K562 (cell line): Measurements from ENCODE around the gene DMD. TPM values are rescaled to one million over a fixed set of nuclear protein-coding genes. Genes with fewer than 3 reads are reported as not detected.

Experiments used
- ATAC-seq: fragments of 200-7000 bp; cut with Tn5 transposase; 3 replicates; pipeline ENCODE4 v1.9.1; 2020; ENCODE audit warnings: moderate library complexity
- BruUV-seq: library from RNA; stranded (reverse); fragments of 400-500 nt; replicated peaks from 2 replicates; lab custom pipeline; 2021; lab: Mats Ljungman, UMichigan
- CTCF ChIA-PET: fragments of 300-600 bp; formaldehyde crosslinking; extraction: SDS; loops from one replicate; lab custom pipeline; 2021; ENCODE audit warnings: low intra/inter-chr PET ratio; lab: Yijun Ruan, JAX
- POLR2A ChIA-PET: fragments of 300-600, 350-650 bp; sonication (Branson Sonifier 250); formaldehyde crosslinking; extraction: SDS; loops from one replicate; lab custom pipeline; 2021; ENCODE audit warnings: antibody characterized with exemption, inconsistent platforms; lab: Yijun Ruan, JAX
- DNase-seq, 4 experiments: peaks; one replicate each; pipeline versions ENCODE4 v3.0.0 to v3.0.0-alpha.2; 2011 to 2018; ENCODE audit warnings: low spot score in 3 of 4, mixed read lengths in 3 of 4; ENCODE audit errors: extremely low read depth in 1 of 4
- FAIRE-seq: peaks from 2 replicates; lab custom pipeline; 2011; peaks lifted over from hg19 to GRCh38; lab: Jason Lieb, UNC
- H2AFZ ChIP-seq: 2 replicates; pipeline ENCODE4 v1.6.0; 2011; ENCODE audit warnings: low read depth, low read length, control low read depth, inconsistent platforms
- H3K27ac ChIP-seq: fragments of 200-600 bp; 3 replicates; pipeline ENCODE4 v1.8.0; 2011; ENCODE audit warnings: low read depth, mild to moderate bottlenecking, control low read depth, inconsistent platforms, low read length, moderate library complexity, mixed read lengths; ENCODE audit errors: extremely low read depth
- H3K27me3 ChIP-seq, 2 experiments: fragments of 300-600 bp in 1 of 2; 2 replicates in 1 of 2; 3 replicates in 1 of 2; pipeline versions ENCODE4 v1.6.0 to v1.8.0; 2011; ENCODE audit warnings: inconsistent platforms in 2 of 2, low read length in 2 of 2, mild to moderate bottlenecking in 1 of 2, mixed read lengths in 1 of 2, moderate library complexity in 1 of 2; ENCODE audit not compliant: control insufficient read depth in 2 of 2, insufficient read depth in 2 of 2
- H3K36me3 ChIP-seq: fragments of 300-600 bp; 3 replicates; pipeline ENCODE4 v1.8.0; 2011; ENCODE audit warnings: mild to moderate bottlenecking, low read length, inconsistent platforms; ENCODE audit not compliant: control insufficient read depth, insufficient read depth
- H3K4me1 ChIP-seq, 2 experiments: fragments of 200-600 bp in 1 of 2; replicated peaks in 1 of 2; 2 replicates in 1 of 2; 3 replicates in 1 of 2; pipeline versions ENCODE4 v1.5.1 to v1.8.0; 2011; ENCODE audit warnings: inconsistent platforms in 2 of 2, low read length in 2 of 2, mild to moderate bottlenecking in 1 of 2, mixed read lengths in 1 of 2, moderate library complexity in 1 of 2; ENCODE audit not compliant: control insufficient read depth in 2 of 2, insufficient read depth in 2 of 2
- H3K4me2 ChIP-seq: 2 replicates; pipeline ENCODE4 v1.6.1; 2011; ENCODE audit warnings: low read length, control low read depth, inconsistent platforms, mixed read lengths; ENCODE audit not compliant: insufficient read depth
- H3K4me3 ChIP-seq: fragments of 200-600 bp; sonication (generic), shearing (Covaris generic); 2 replicates; pipeline ENCODE4 v1.5.1; 2016; ENCODE audit warnings: control low read depth, inconsistent platforms
- H3K79me2 ChIP-seq: fragments of 200-600 bp; 3 replicates; pipeline ENCODE4 v1.8.0; 2011; ENCODE audit warnings: low read length, inconsistent platforms; ENCODE audit not compliant: control insufficient read depth, insufficient read depth
- H3K9ac ChIP-seq, 2 experiments: 2 replicates each; pipeline versions ENCODE4 v1.6.0 to v1.6.1; 2011; ENCODE audit warnings: low read depth in 2 of 2, low read length in 2 of 2, control low read depth in 1 of 2, inconsistent platforms in 1 of 2, mild to moderate bottlenecking in 1 of 2, mixed read lengths in 1 of 2; ENCODE audit not compliant: insufficient read depth in 1 of 2
- H3K9me1 ChIP-seq: one replicate; pipeline ENCODE4 v1.6.0; 2011; ENCODE audit warnings: inconsistent platforms, mild to moderate bottlenecking, low read length, moderate library complexity; ENCODE audit not compliant: control insufficient read depth, insufficient read depth
- H3K9me3 ChIP-seq: replicated peaks from 2 replicates; pipeline ENCODE4 v1.5.1; 2011; ENCODE audit warnings: low read depth, low read length, inconsistent platforms; ENCODE audit not compliant: control insufficient read depth, insufficient read depth
- H4K20me1 ChIP-seq: replicated peaks from 2 replicates; pipeline ENCODE4 v1.6.1; 2011; ENCODE audit warnings: low read length, inconsistent platforms, mixed read lengths; ENCODE audit not compliant: control insufficient read depth, insufficient read depth
- ATF1 ChIP-seq, 2 experiments: fragments of 450-650 bp in 1 of 2; IDR thresholded peaks; 2 replicates each; pipeline ENCODE4 v1.6.1; 2016; ENCODE audit warnings: missing compliant biosample characterization in 1 of 2, missing genetic modification characterization in 1 of 2
- BCOR ChIP-seq: fragments of 450-650 bp; IDR thresholded peaks from 2 replicates; pipeline ENCODE4 v1.6.1; 2016
- DDX20 ChIP-seq: fragments of 450-650 bp; IDR thresholded peaks from 2 replicates; pipeline ENCODE4 v1.6.1; 2016; ENCODE audit warnings: missing genetic modification characterization, low read depth, mild to moderate bottlenecking, missing compliant biosample characterization, moderate library complexity
- RB1 ChIP-seq: fragments of 450-650 bp; IDR thresholded peaks from 2 replicates; pipeline ENCODE4 v1.6.1; 2017; ENCODE audit warnings: low read depth, mild to moderate bottlenecking
- TAL1 ChIP-seq: fragments of 450-650 bp; IDR thresholded peaks from 2 replicates; pipeline ENCODE4 v1.6.1; 2016; ENCODE audit warnings: mild to moderate bottlenecking
- THRAP3 ChIP-seq: fragments of 450-650 bp; IDR thresholded peaks from 2 replicates; pipeline ENCODE4 v1.6.1; 2016; ENCODE audit warnings: mild to moderate bottlenecking, inconsistent platforms, borderline replicate concordance
- XRCC3 ChIP-seq: fragments of 450-650 bp; IDR thresholded peaks from 2 replicates; pipeline ENCODE4 v1.6.1; 2017; ENCODE audit warnings: mild to moderate bottlenecking, moderate library complexity
- ZNF134 ChIP-seq: fragments of 250-450 bp; sonication (Bioruptor Pico); conservative IDR thresholded peaks from 2 replicates; pipeline ENCODE4 v1.4.0; 2020
- ZNF184 ChIP-seq: sonication (generic); formaldehyde crosslinking; IDR thresholded peaks from 2 replicates; pipeline ENCODE4 v1.5.0; 2020; ENCODE audit warnings: missing genetic modification reagents
- ZNF23 ChIP-seq: fragments of 250-450 bp; sonication (Bioruptor Pico); IDR thresholded peaks from 2 replicates; pipeline ENCODE4 v1.4.0; 2020; ENCODE audit warnings: mild to moderate bottlenecking
- ZNF699 ChIP-seq: fragments of 250-450 bp; sonication (Bioruptor Pico); IDR thresholded peaks from 2 replicates; pipeline ENCODE4 v1.8.0; 2021; ENCODE audit warnings: mild to moderate bottlenecking, moderate library complexity; ENCODE audit not compliant: insufficient replicate concordance
- WGBS: fragments of 100-300 bp; shearing (Covaris generic); methylation state at CpG from one replicate; pipeline ENCODE4 v1.1.6; 2016; ENCODE audit warnings: low coverage, mixed read lengths; ENCODE audit not compliant: insufficient coverage; ENCODE audit errors: missing lambda C conversion rate; 5-methylcytosine and 5-hydroxymethylcytosine counted together
- in situ Hi-C: fragments of 300-500 bp; cut with MboI; formaldehyde crosslinking; loops from 4 replicates; pipeline ENCODE4 v1.15.0; 2018; ENCODE audit warnings: inconsistent platforms, mixed read lengths
- intact Hi-C: fragments of 100-400 bp; cut with micrococcal nuclease; formaldehyde crosslinking; loops from 2 replicates; pipeline ENCODE4 v1.14.2; 2022
- polyA plus RNA-seq, 8 experiments: library from polyadenylated mRNA; depleted of rRNA in 4 of 8; stranded (reverse) in 5 of 8; unstranded in 3 of 8; fragments of >200 nt; fragmentation: Nextera tagmentation in 2 of 8; fragmentation: Illumina TruSeq in 1 of 8; extraction: Ambion mirVana in 2 of 8; extraction: Trizol in 1 of 8; gene quantifications; 2 replicates each; pipeline versions ENCODE4 v1.2.1 to v1.2.3, GENCODE V29; 2011 to 2014; ENCODE audit warnings: inconsistent platforms in 1 of 8, missing spikeins in 1 of 8
- total RNA-seq, 7 experiments: library from RNA; depleted of rRNA in 6 of 7; stranded (reverse); fragments of >200 nt in 6 of 7; fragmentation: Illumina TruSeq in 2 of 7; extraction: Trizol in 2 of 7; gene quantifications; 2 replicates each; pipeline versions ENCODE4 v1.2.1 to v1.2.3, GENCODE V29; 2011 to 2021; ENCODE audit warnings: low replicate concordance in 1 of 7
- TF ChIP-seq, protein P1 (sequence below): sonication (generic); formaldehyde crosslinking; IDR thresholded peaks from 2 replicates; pipeline ENCODE4 v1.8.0; 2022; ENCODE audit warnings: missing genetic modification reagents, mild to moderate bottlenecking, borderline replicate concordance
- TF ChIP-seq, protein P2 (sequence below): fragments of 250-450 bp; sonication (Bioruptor Pico); IDR thresholded peaks from 2 replicates; pipeline ENCODE4 v1.8.0; 2021; ENCODE audit warnings: borderline replicate concordance, mild to moderate bottlenecking, moderate library complexity; ENCODE audit not compliant: poor library complexity, severe bottlenecking
- TF ChIP-seq, protein P3 (sequence below): fragments of 200-800 bp; sonication (Bioruptor generic); IDR thresholded peaks from 2 replicates; pipeline ENCODE4 v1.6.1; 2017; ENCODE audit warnings: missing genetic modification characterization, missing compliant biosample characterization
- TF ChIP-seq, protein P4 (sequence below): sonication (generic); formaldehyde crosslinking; IDR thresholded peaks from 2 replicates; pipeline ENCODE4 v1.8.1; 2023; ENCODE audit warnings: mild to moderate bottlenecking, missing genetic modification reagents
- TF ChIP-seq, protein P5 (sequence below): IDR thresholded peaks from 2 replicates; pipeline ENCODE4 v1.6.1; 2014; ENCODE audit warnings: antibody characterized with exemption

The DMD gene
- total and polyA plus RNA-seq, 9 of the 15 experiments (the other 6 are each of a cell fraction or from before 2014, with no cell fraction given), result 3.8 to 20.4 (median 11.4) TPM

DNA sequence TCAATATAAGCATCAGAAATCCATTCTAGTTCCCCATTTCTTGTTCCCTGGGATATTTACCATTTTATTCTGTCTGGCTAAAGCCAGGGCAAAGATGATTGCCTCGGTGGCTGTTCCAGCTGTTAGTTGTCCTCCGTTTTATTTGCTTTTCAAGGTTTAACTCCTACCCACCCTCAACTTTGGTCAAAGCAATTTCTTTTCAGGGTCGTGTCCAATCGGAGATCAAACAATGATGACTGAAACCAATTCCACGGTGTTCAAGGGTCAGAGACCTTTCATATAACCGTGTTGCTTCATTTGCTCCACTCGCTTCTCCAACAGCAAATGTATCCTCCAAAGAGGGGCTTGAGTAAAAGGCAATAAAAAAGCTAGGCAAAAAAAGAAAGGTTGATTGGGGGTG, 1946.0 kb downstream of the DMD start (continued):
- TF ChIP-seq, protein P1, sequence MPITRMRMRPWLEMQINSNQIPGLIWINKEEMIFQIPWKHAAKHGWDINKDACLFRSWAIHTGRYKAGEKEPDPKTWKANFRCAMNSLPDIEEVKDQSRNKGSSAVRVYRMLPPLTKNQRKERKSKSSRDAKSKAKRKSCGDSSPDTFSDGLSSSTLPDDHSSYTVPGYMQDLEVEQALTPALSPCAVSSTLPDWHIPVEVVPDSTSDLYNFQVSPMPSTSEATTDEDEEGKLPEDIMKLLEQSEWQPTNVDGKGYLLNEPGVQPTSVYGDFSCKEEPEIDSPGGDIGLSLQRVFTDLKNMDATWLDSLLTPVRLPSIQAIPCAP, result no peak
- TF ChIP-seq, protein P2, sequence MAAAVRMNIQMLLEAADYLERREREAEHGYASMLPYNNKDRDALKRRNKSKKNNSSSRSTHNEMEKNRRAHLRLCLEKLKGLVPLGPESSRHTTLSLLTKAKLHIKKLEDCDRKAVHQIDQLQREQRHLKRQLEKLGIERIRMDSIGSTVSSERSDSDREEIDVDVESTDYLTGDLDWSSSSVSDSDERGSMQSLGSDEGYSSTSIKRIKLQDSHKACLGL (CRISPR knock-in tag), result no peak
- TF ChIP-seq ZNF134 (CRISPR knock-in tag), result no peak

DNA sequence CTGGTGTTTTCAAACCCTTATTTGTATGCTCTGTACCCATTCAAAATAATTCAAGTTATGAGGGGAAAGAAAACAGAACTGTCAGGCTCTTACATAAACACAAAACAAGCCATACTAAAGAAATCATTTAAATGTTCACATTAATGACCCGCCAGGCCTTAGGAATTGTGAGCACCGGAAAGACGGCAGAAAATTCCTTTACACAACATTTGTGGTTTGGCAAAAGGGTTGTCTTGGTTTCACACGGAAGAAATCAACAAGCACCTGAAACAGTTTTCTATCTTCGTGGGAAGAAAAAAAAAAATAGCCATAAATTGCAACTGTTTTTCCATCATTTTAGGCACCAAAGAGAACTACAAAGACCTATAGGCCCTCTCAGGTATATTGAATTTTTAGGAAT, 1951.0 kb downstream of the DMD start:
- ATAC-seq (no peak), DNase-seq (no peak), FAIRE-seq (no peak)
- in situ Hi-C loops (no loop called here), intact Hi-C loops (no loop called here)
- H3K4me3 ChIP-seq, result no peak overlapping the region
- H3K27me3 ChIP-seq, result no peaks in the 10 kb centered on the region
- H3K9ac ChIP-seq, result no peak overlapping the region
- H3K27ac ChIP-seq, result no peak overlapping the region
- BruUV-seq, result no TSS peak
- no peaks in the 10 kb centered on the region for H3K79me2 ChIP-seq
- H2AFZ ChIP-seq, result no peak overlapping the region
- ChIA-PET POLR2A (no interaction called here), CTCF (no interaction called here)
- no peak overlapping the region for H3K4me2 ChIP-seq
- 17% methylated on average over 2 of the region's 5 CpGs for WGBS
- no peaks in the 10 kb centered on the region for H3K36me3 ChIP-seq
- no peaks in the 10 kb centered on the region for H3K4me1 ChIP-seq
- no peaks in the 10 kb centered on the region for H3K9me3 ChIP-seq
- no peaks in the 10 kb centered on the region for H3K9me1 ChIP-seq
- H4K20me1 ChIP-seq, result no peaks in the 10 kb centered on the region
- TF ChIP-seq XRCC3 (no peak), ATF1 (CRISPR knock-in tag; IDR thresholded peaks at IDR 0.05) (no peak), ATF1 (tag; IDR thresholded peaks at IDR 0.05) (no peak), DDX20 (tag) (no peak), ZNF23 (CRISPR knock-in tag) (no peak), ZNF184 (CRISPR knock-in tag) (no peak), ZNF699 (CRISPR knock-in tag) (no peak), THRAP3 (no peak), RB1 (no peak), TAL1 (no peak), BCOR (no peak)
- TF ChIP-seq, protein P3, sequence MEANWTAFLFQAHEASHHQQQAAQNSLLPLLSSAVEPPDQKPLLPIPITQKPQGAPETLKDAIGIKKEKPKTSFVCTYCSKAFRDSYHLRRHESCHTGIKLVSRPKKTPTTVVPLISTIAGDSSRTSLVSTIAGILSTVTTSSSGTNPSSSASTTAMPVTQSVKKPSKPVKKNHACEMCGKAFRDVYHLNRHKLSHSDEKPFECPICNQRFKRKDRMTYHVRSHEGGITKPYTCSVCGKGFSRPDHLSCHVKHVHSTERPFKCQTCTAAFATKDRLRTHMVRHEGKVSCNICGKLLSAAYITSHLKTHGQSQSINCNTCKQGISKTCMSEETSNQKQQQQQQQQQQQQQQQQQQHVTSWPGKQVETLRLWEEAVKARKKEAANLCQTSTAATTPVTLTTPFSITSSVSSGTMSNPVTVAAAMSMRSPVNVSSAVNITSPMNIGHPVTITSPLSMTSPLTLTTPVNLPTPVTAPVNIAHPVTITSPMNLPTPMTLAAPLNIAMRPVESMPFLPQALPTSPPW (CRISPR knock-in tag), result no peak
- TF ChIP-seq, protein P4, sequence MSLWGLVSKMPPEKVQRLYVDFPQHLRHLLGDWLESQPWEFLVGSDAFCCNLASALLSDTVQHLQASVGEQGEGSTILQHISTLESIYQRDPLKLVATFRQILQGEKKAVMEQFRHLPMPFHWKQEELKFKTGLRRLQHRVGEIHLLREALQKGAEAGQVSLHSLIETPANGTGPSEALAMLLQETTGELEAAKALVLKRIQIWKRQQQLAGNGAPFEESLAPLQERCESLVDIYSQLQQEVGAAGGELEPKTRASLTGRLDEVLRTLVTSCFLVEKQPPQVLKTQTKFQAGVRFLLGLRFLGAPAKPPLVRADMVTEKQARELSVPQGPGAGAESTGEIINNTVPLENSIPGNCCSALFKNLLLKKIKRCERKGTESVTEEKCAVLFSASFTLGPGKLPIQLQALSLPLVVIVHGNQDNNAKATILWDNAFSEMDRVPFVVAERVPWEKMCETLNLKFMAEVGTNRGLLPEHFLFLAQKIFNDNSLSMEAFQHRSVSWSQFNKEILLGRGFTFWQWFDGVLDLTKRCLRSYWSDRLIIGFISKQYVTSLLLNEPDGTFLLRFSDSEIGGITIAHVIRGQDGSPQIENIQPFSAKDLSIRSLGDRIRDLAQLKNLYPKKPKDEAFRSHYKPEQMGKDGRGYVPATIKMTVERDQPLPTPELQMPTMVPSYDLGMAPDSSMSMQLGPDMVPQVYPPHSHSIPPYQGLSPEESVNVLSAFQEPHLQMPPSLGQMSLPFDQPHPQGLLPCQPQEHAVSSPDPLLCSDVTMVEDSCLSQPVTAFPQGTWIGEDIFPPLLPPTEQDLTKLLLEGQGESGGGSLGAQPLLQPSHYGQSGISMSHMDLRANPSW (CRISPR knock-in tag), result no peak
- TF ChIP-seq, protein P5, sequence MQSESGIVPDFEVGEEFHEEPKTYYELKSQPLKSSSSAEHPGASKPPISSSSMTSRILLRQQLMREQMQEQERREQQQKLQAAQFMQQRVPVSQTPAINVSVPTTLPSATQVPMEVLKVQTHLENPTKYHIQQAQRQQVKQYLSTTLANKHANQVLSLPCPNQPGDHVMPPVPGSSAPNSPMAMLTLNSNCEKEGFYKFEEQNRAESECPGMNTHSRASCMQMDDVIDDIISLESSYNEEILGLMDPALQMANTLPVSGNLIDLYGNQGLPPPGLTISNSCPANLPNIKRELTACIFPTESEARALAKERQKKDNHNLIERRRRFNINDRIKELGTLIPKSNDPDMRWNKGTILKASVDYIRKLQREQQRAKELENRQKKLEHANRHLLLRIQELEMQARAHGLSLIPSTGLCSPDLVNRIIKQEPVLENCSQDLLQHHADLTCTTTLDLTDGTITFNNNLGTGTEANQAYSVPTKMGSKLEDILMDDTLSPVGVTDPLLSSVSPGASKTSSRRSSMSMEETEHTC, result no peak
